Parathyroid adenoma (tissue), 2 donors: Measurements from ENCODE around the gene NBDY.
"Not testable (repeated sequence)": the region's sequence is repeated elsewhere in the genome, so short reads cannot be mapped to it uniquely, and the experiment has no call there.

Source experiments
- H2AFZ ChIP-seq: fragments of 300-600 bp; sonication (generic); one replicate; pipeline ENCODE4 v1.7.0; 2017; ENCODE audit warnings: antibody characterized with exemption, mild to moderate bottlenecking
- H3K27ac ChIP-seq: fragments of 300-600 bp; sonication (generic); one replicate; pipeline ENCODE4 v1.7.0; 2017
- H3K27me3 ChIP-seq: fragments of 300-600 bp; sonication (generic); one replicate; pipeline ENCODE4 v1.7.0; 2017; ENCODE audit warnings: low read length; ENCODE audit not compliant: control insufficient read depth, insufficient read depth
- H3K36me3 ChIP-seq: fragments of 300-600 bp; sonication (generic); one replicate; pipeline ENCODE4 v1.7.0; 2017; ENCODE audit warnings: low read length; ENCODE audit not compliant: control insufficient read depth, insufficient read depth
- H3K4me1 ChIP-seq: fragments of 300-600 bp; sonication (generic); one replicate; pipeline ENCODE4 v1.7.0; 2017; ENCODE audit warnings: control low read depth
- H3K4me2 ChIP-seq: fragments of 300-600 bp; sonication (generic); one replicate; pipeline ENCODE4 v1.7.0; 2017; ENCODE audit warnings: low read length
- H3K4me3 ChIP-seq: fragments of 300-600 bp; sonication (generic); one replicate; pipeline ENCODE4 v1.7.0; 2017; ENCODE audit warnings: low read depth, low read length
- H3K79me2 ChIP-seq: fragments of 300-600 bp; sonication (generic); one replicate; pipeline ENCODE4 v1.7.0; 2017; ENCODE audit warnings: control low read depth
- H3K9ac ChIP-seq: fragments of 300-600 bp; sonication (generic); one replicate; pipeline ENCODE4 v1.7.0; 2017; ENCODE audit warnings: mild to moderate bottlenecking
- H3K9me3 ChIP-seq: fragments of 300-600 bp; sonication (generic); one replicate; pipeline ENCODE4 v1.7.0; 2017; ENCODE audit warnings: low read length; ENCODE audit not compliant: control insufficient read depth
- CTCF ChIP-seq: fragments of 300-600 bp; sonication (generic); IDR thresholded peaks from one replicate; pipeline ENCODE4 v1.7.0; 2017; ENCODE audit warnings: antibody characterized with exemption, mild to moderate bottlenecking
- donor health status: primary hyperparathyroidism.

NBDY gene

GRCh38 chrX:56729152-56729850 lies at the start of gene NBDY:
Gene NBDY, plus strand, starts transcription at chrX:56729243. Its CDS starts 111 bp downstream, at chrX:56729354.
- Histone ChIP-seq H3K27ac (peak within 1 kb of the TSS; percentile 91), H3K36me3 (no peaks in the 10 kb centered on the region), H3K27me3 (no peaks in the 10 kb centered on the region)

GRCh38 chrX:56704530-56704929 lies 24.5 kb upstream of the NBDY start:
- not testable (repeated sequence) for H2AFZ ChIP-seq, H3K9me3 ChIP-seq, H3K36me3 ChIP-seq, H3K9ac ChIP-seq, H3K79me2 ChIP-seq, H3K27me3 ChIP-seq, H3K4me2 ChIP-seq, H3K4me3 ChIP-seq, H3K27ac ChIP-seq, H3K4me1 ChIP-seq

More at GRCh38 chrX:56729152-56729850, at the start of gene NBDY:
- TF ChIP-seq CTCF: no peak
- peak within 1 kb of the TSS; percentile 62 for H3K4me2 ChIP-seq
- peak within 1 kb of the TSS; percentile 68 for H3K4me3 ChIP-seq
- H3K4me1 ChIP-seq: no peaks in the 10 kb centered on the region
- peak within 1 kb of the TSS; percentile 53 for H3K9ac ChIP-seq
- no peaks in the 10 kb centered on the region for H3K9me3 ChIP-seq
- no peaks in the 10 kb centered on the region for H3K79me2 ChIP-seq
- H2AFZ ChIP-seq: peak within 1 kb of the TSS; percentile 82

DNA sequence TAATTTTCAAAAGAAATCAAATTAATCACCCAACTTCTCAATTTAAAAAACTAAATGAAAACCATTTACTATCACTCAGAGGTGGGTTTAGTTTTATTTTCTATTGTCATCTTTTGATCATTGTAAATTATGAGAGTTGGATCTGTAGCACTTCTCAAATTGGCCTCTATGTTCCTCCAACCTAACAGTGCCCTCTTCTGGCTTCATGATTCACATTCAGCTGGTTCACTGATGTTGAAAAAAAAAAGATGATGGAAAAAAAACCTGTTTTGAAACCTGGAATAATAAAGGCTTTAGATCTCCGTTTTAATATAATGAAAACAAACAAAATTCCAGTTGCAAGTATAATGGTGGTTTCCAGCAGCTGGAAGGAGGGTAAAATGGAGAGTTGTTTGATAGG lies 2.4 kb upstream of the NBDY start:
- no peaks in the 10 kb centered on the region for H3K27me3 ChIP-seq
- no peak overlapping the region for H3K4me2 ChIP-seq
- no peaks in the 10 kb centered on the region for H3K79me2 ChIP-seq
- H3K4me3 ChIP-seq: no peak overlapping the region
- TF ChIP-seq CTCF: peak; percentile 42
- H3K36me3 ChIP-seq: no peaks in the 10 kb centered on the region
- no peaks in the 10 kb centered on the region for H3K9me3 ChIP-seq
- no peaks in the 10 kb centered on the region for H3K4me1 ChIP-seq
- no peak overlapping the region for H3K9ac ChIP-seq
- H2AFZ ChIP-seq: no peak overlapping the region
- no peak overlapping the region for H3K27ac ChIP-seq

GRCh38 chrX:56727531-56727930 lies 1.5 kb upstream of the NBDY start:
- Histone ChIP-seq H3K4me1 (no peaks in the 10 kb centered on the region), H3K9ac (no peak overlapping the region), H3K4me3 (no peak overlapping the region), H3K27me3 (no peaks in the 10 kb centered on the region), H3K79me2 (no peaks in the 10 kb centered on the region), H3K9me3 (no peaks in the 10 kb centered on the region), H3K36me3 (no peaks in the 10 kb centered on the region), H2AFZ (peak overlapping the region; percentile 60), H3K27ac (no peak overlapping the region), H3K4me2 (no peak overlapping the region)
- TF ChIP-seq CTCF: no peak

- Histone ChIP-seq H3K9me3 (no peaks in the 10 kb centered on the region), H3K4me3 (no peak overlapping the region), H3K9ac (no peak overlapping the region), H3K79me2 (no peaks in the 10 kb centered on the region), H3K4me2 (no peak overlapping the region), H2AFZ (peak overlapping the region; percentile 60), H3K4me1 (no peaks in the 10 kb centered on the region), H3K36me3 (no peaks in the 10 kb centered on the region), H3K27me3 (no peaks in the 10 kb centered on the region), H3K27ac (peak overlapping the region; percentile 0)
- no peak for TF ChIP-seq CTCF
These were observed 722 bp upstream of the NBDY start for GRCh38 chrX:56728321-56728720.
